Measurements from ENCODE around the gene TNS3. TPM values are rescaled to one million over a fixed set of nuclear protein-coding genes. Genes with fewer than 3 reads are reported as not detected.

The TNS3 gene
- total RNA-seq, 2 experiments from 2014 or later = 0.11 TPM

DNA sequence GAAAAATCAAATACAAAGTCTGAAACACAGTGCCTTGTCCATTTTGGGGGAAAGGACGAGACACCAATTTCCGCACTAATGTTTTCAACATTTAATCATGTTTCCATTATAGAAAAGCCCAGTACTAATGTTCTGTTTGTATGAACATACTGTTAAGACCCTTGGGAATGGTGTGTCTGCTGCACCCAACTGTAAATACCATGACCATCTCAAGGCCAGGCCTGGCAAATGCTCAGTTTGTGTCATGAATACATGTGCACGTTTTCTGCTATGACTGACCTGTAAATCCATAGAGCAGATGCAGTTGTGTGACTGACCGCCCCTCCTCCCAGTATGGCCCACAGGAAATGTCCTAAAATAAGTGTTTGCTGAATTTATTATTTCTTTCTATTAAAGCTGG lies 270.0 kb downstream of the TNS3 start:
- Mint-ChIP-seq H3K27ac (no peak overlapping the region), H3K4me3 (no peak overlapping the region), H3K4me1 (no peaks in the 10 kb centered on the region), H3K9me3 (ENCODE audit: low read depth) (peaks cover 5% of the 10 kb centered on the region), H3K27me3 (peaks cover 3% of the 10 kb centered on the region), H3K36me3 (ENCODE audit: low read depth) (no peaks in the 10 kb centered on the region)
- intact Hi-C loops (cut with DNase I, micrococcal nuclease) = loop anchor here in 1 of 2 experiments (2.0 kb wide), 1 partner anchor 21 kb away; no protein-coding TSS in a partner anchor
- ATAC-seq (no peak), DNase-seq (no peak)
- POLR2A ChIA-PET = no interaction called here
- CTCF ChIA-PET = no interaction called here

DNA sequence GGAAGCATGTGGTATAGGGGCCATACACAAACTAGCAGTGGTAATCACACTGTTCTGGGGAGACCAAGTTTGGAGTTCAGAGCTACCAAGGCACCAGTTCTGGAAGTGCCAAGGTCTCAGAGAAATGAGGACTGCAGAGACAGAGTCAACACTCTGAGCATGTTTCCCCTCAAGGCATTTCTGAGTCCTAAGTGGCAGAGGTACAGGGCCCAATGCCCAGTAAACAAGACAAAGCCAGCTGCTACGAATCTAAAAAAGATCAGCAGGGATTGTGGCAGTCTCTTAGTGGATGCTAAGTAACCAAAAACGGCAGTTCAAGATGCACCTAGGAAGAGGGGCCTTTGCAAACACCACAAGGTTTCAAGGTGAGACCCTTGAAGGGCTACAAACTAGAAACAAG lies 271.9 kb downstream of the TNS3 start:
- H3K4me3 Mint-ChIP-seq = no peak overlapping the region
- intact Hi-C loops (cut with DNase I, micrococcal nuclease) = loop anchor here in 1 of 2 experiments (2.0 kb wide), 1 partner anchor 19 kb away; no protein-coding TSS in a partner anchor
- H3K27me3 Mint-ChIP-seq = peaks cover 3% of the 10 kb centered on the region
- ChIA-PET CTCF (no interaction called here), POLR2A (interaction anchor here (0.6 kb wide), 1 partner anchor 263 kb away, joined by 3 read pairs; no protein-coding TSS in a partner anchor)
- no peak overlapping the region for H3K27ac Mint-ChIP-seq
- ATAC-seq (no peak), DNase-seq (no peak)
- no peaks in the 10 kb centered on the region for H3K36me3 Mint-ChIP-seq (ENCODE audit: low read depth)
- no peaks in the 10 kb centered on the region for H3K4me1 Mint-ChIP-seq
- H3K9me3 Mint-ChIP-seq (ENCODE audit: low read depth) = peaks cover 5% of the 10 kb centered on the region

DNA sequence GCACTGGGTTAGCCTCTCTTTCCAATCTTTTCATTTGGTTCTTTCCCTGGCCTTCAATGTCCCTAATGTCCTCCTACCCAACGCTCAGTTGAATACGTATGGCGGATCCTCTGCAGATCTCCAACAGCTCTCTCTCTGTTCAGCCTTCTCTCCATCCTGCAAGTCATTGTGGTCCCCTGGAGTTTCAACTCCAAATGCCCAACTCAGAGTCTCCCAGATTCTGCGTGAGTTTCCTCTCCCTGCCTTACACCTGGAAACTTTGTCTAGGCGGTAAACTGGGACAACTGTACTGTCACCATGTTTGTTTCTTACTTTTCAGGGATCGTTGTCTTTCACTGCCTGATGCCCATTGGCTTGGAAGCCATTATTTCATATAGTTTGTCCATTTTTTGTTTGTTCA lies 273.1 kb downstream of the TNS3 start:
- ChIA-PET CTCF (no interaction called here), POLR2A (no interaction called here)
- H3K27ac Mint-ChIP-seq = no peak overlapping the region
- DNase-seq (no peak), ATAC-seq (no peak)
- peaks cover 3% of the 10 kb centered on the region for H3K27me3 Mint-ChIP-seq
- intact Hi-C loops (cut with DNase I, micrococcal nuclease) = no loop called here
- H3K4me3 Mint-ChIP-seq = no peak overlapping the region
- H3K4me1 Mint-ChIP-seq = no peaks in the 10 kb centered on the region
- H3K36me3 Mint-ChIP-seq (ENCODE audit: low read depth) = no peaks in the 10 kb centered on the region
- H3K9me3 Mint-ChIP-seq (ENCODE audit: low read depth) = peaks cover 5% of the 10 kb centered on the region

GRCh38 chr7:47307311-47307710 lies 274.6 kb downstream of the TNS3 start:
- Mint-ChIP-seq H3K36me3 (ENCODE audit: low read depth) (no peaks in the 10 kb centered on the region), H3K4me3 (no peak overlapping the region), H3K27ac (no peak overlapping the region), H3K9me3 (ENCODE audit: low read depth) (peaks cover 5% of the 10 kb centered on the region), H3K27me3 (peaks cover 3% of the 10 kb centered on the region), H3K4me1 (no peaks in the 10 kb centered on the region)
- ATAC-seq (no peak), DNase-seq (no peak)
- intact Hi-C loops (cut with DNase I, micrococcal nuclease) = no loop called here
- CTCF ChIA-PET = no interaction called here
- POLR2A ChIA-PET = no interaction called here

DNA sequence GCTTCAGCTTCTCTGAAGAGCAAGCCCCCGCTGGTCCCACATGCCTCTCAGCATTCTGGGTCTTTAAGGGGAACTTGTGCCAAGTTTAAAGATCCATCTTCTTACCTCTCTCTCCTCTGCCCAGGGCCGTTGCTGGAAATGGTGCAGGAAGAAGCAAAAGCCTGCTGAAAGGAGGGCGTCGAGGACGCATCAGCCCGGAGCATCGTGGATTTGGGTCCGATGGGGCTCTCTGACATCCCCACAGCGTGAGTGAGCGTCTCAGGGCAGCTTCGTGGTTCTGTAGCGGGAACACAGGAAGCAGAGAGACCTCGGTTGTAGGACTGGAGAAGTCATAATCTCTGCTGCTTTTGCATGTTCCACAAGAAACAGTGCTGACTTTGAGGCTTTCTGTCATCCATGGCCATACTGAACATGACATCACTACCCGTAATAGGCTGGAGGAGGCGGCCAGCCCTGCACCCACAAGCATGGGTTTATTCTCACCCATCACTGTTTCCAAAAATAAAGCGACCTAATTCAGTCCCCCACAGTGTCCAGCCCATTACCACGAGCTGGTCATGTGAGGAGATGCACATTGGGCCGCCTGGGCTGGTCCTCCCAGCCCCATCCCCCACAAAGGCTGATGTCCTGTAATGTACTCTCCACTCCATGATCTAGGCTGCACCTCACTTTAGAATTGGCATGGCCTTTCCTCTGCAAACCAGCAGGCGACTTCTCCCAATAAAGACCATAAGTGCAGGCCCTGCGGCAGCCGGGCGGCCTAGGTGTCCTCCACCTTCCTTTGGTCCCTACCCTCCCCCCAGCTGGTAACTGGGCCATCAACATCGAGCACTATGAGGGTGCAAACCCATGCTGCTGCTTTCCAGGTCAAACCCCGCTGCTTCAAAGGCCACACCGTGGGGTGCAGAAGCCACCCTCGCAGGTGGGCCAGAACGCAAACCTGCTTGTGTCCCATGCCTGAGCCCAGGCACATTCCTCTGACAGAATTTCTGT lies 276.9 kb downstream of the TNS3 start:
- Mint-ChIP-seq H3K4me3 (no peak overlapping the region), H3K27ac (no peak overlapping the region), H3K36me3 (ENCODE audit: low read depth) (no peaks in the 10 kb centered on the region), H3K9me3 (ENCODE audit: low read depth) (peaks cover 5% of the 10 kb centered on the region), H3K4me1 (no peaks in the 10 kb centered on the region), H3K27me3 (peaks cover 3% of the 10 kb centered on the region)
- ChIA-PET POLR2A (no interaction called here), CTCF (no interaction called here)
- DNase-seq (no peak), ATAC-seq (no peak)
- intact Hi-C loops (cut with DNase I, micrococcal nuclease) = no loop called here

- H3K27me3 Mint-ChIP-seq = peaks cover 3% of the 10 kb centered on the region
- no peaks in the 10 kb centered on the region for H3K4me1 Mint-ChIP-seq
- no peak overlapping the region for H3K27ac Mint-ChIP-seq
- no peak overlapping the region for H3K4me3 Mint-ChIP-seq
- intact Hi-C loops (cut with DNase I, micrococcal nuclease) = no loop called here
- no peak for ATAC-seq
- POLR2A ChIA-PET = no interaction called here
- CTCF ChIA-PET = no interaction called here
- no peaks in the 10 kb centered on the region for H3K36me3 Mint-ChIP-seq (ENCODE audit: low read depth)
- H3K9me3 Mint-ChIP-seq (ENCODE audit: low read depth) = peaks cover 3% of the 10 kb centered on the region
- DNase-seq = no peak
Observed at GRCh38 chr7:47303695-47304453, 278.0 kb downstream of the TNS3 start.

GRCh38 chr7:47303014-47303694 lies 278.8 kb downstream of the TNS3 start:
- ChIA-PET POLR2A (no interaction called here), CTCF (no interaction called here)
- intact Hi-C loops (cut with DNase I, micrococcal nuclease) = no loop called here
- no peak for DNase-seq
- no peaks in the 10 kb centered on the region for H3K36me3 Mint-ChIP-seq (ENCODE audit: low read depth)
- H3K9me3 Mint-ChIP-seq (ENCODE audit: low read depth) = no peaks in the 10 kb centered on the region
- no peaks in the 10 kb centered on the region for H3K27me3 Mint-ChIP-seq
- no peak overlapping the region for H3K27ac Mint-ChIP-seq
- no peak for ATAC-seq
- no peaks in the 10 kb centered on the region for H3K4me1 Mint-ChIP-seq
- H3K4me3 Mint-ChIP-seq = no peak overlapping the region

DNA sequence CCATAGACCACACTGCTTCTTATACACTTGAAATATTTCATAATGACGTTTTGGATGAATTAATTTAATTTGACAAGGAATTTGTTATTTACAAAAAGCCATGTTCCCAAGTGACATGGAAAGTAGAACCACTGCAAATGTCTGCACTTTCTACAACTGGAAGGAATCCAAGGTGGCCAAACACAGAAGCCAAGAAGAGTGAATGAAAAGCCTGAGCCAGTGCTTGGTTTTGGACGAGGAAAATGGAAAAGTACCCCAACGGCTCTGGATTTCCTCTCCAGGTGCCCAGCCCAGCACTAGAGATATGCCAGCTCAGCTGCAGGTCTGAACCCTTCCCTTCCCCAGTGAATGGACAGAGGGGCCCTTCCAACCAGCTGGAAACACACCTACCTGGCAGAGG lies 279.4 kb downstream of the TNS3 start:
- Mint-ChIP-seq H3K27me3 (no peaks in the 10 kb centered on the region), H3K27ac (no peak overlapping the region), H3K4me1 (no peaks in the 10 kb centered on the region), H3K36me3 (ENCODE audit: low read depth) (no peaks in the 10 kb centered on the region), H3K9me3 (ENCODE audit: low read depth) (no peaks in the 10 kb centered on the region), H3K4me3 (no peak overlapping the region)
- POLR2A ChIA-PET = no interaction called here
- DNase-seq (no peak), ATAC-seq (no peak)
- intact Hi-C loops (cut with DNase I, micrococcal nuclease) = no loop called here
- CTCF ChIA-PET = no interaction called here

DNA sequence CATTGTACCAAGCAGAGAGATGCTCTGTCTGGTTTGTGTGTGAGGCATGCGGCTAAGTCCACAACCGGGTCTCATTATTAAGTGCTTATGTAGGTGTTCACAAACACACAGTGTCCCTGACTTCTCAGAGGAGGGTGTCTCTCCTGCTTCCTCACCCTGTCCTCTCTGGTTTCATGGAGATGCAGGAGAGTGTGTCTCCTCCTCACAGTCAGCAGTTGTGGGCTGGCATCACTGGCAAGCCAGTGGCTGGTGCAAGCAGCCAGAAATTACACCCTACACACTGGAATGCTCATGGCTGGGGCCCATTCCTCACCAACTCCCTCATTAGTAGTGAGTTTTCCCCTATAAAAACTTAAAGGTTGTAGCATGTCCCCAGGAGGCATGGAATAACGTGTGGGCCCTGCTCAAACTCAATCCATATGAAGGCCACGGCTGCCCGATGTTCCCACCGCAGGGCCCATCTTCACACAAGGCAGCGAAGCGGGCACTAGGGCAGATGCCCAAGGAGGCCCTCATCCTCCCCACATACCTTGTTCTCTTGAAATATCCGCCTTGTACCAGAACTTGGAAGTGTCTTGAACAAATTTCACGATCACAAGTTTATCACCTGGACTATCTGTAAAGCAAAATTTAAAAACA lies 280.1 kb downstream of the TNS3 start:
- intact Hi-C loops (cut with DNase I, micrococcal nuclease) = no loop called here
- DNase-seq (no peak), ATAC-seq (no peak)
- no peaks in the 10 kb centered on the region for H3K9me3 Mint-ChIP-seq (ENCODE audit: low read depth)
- H3K27ac Mint-ChIP-seq = no peak overlapping the region
- H3K36me3 Mint-ChIP-seq (ENCODE audit: low read depth) = no peaks in the 10 kb centered on the region
- ChIA-PET POLR2A (no interaction called here), CTCF (no interaction called here)
- no peaks in the 10 kb centered on the region for H3K4me1 Mint-ChIP-seq
- no peak overlapping the region for H3K4me3 Mint-ChIP-seq
- H3K27me3 Mint-ChIP-seq = no peaks in the 10 kb centered on the region

- H3K27me3 Mint-ChIP-seq = no peaks in the 10 kb centered on the region
- H3K36me3 Mint-ChIP-seq (ENCODE audit: low read depth) = no peaks in the 10 kb centered on the region
- intact Hi-C loops (cut with DNase I, micrococcal nuclease) = no loop called here
- ATAC-seq (no peak), DNase-seq (no peak)
- H3K4me3 Mint-ChIP-seq = no peak overlapping the region
- POLR2A ChIA-PET = no interaction called here
- CTCF ChIA-PET = no interaction called here
- H3K27ac Mint-ChIP-seq = no peak overlapping the region
- H3K9me3 Mint-ChIP-seq (ENCODE audit: low read depth) = no peaks in the 10 kb centered on the region
- H3K4me1 Mint-ChIP-seq = no peaks in the 10 kb centered on the region
Observed at GRCh38 chr7:47301105-47301477, 280.8 kb downstream of the TNS3 start.

- no peaks in the 10 kb centered on the region for H3K36me3 Mint-ChIP-seq (ENCODE audit: low read depth)
- ChIA-PET CTCF (no interaction called here), POLR2A (no interaction called here)
- H3K27me3 Mint-ChIP-seq = no peaks in the 10 kb centered on the region
- no peaks in the 10 kb centered on the region for H3K4me1 Mint-ChIP-seq
- no peak for DNase-seq
- no peak for ATAC-seq
- H3K4me3 Mint-ChIP-seq = no peak overlapping the region
- no peak overlapping the region for H3K27ac Mint-ChIP-seq
- H3K9me3 Mint-ChIP-seq (ENCODE audit: low read depth) = no peaks in the 10 kb centered on the region
- intact Hi-C loops (cut with DNase I, micrococcal nuclease) = no loop called here
Observed at GRCh38 chr7:47300472-47301104, 281.3 kb downstream of the TNS3 start.
